CD14-positive monocyte (primary cell): ENCODE results near the gene SRMS. TPM values are rescaled to one million over a fixed set of nuclear protein-coding genes. Genes with fewer than 3 reads are reported as not detected.
A peak's percentile ranks its signal among the peaks of the same experiment; 100 is the strongest.

Source experiments
- DNase-seq, 3 donors: peaks; one replicate each; pipeline ENCODE4 v3.0.0-alpha.2; 2011 to 2022
- H2AFZ ChIP-seq: 2 replicates; pipeline ENCODE4 v1.6.0; 2012; ENCODE audit warnings: mild to moderate bottlenecking, low read depth, low read length, inconsistent platforms; ENCODE audit not compliant: insufficient read depth, poor library complexity, severe bottlenecking
- H3K27ac ChIP-seq, 2 donors: 1 replicate in 1 of 2; 2 replicates in 1 of 2; pipeline ENCODE4 v1.5.1; 2012 to 2013; ENCODE audit warnings: low read length in 2 of 2, control low read depth in 1 of 2, inconsistent platforms in 1 of 2, low read depth in 1 of 2, mild to moderate bottlenecking in 1 of 2
- H3K27me3 ChIP-seq, 2 donors: one replicate each; pipeline versions ENCODE4 v1.6.0 to v1.6.1; 2011 to 2013; ENCODE audit warnings: low read length in 2 of 2; ENCODE audit not compliant: control insufficient read depth in 2 of 2, insufficient read depth in 2 of 2
- H3K36me3 ChIP-seq, 2 donors: replicated peaks in 1 of 2; 1 replicate in 1 of 2; 2 replicates in 1 of 2; pipeline versions ENCODE4 v1.5.1 to v1.6.1; 2012 to 2013; ENCODE audit warnings: low read length in 2 of 2, control low read depth in 1 of 2, inconsistent platforms in 1 of 2, mild to moderate bottlenecking in 1 of 2; ENCODE audit not compliant: insufficient read depth in 2 of 2, control insufficient read depth in 1 of 2
- H3K4me1 ChIP-seq, 2 donors: 1 replicate in 1 of 2; 2 replicates in 1 of 2; pipeline versions ENCODE4 v1.5.1 to v1.6.1; 2012 to 2013; ENCODE audit warnings: low read length in 2 of 2, control low read depth in 1 of 2, inconsistent platforms in 1 of 2, mild to moderate bottlenecking in 1 of 2, moderate library complexity in 1 of 2; ENCODE audit not compliant: insufficient read depth in 2 of 2, control insufficient read depth in 1 of 2
- H3K4me2 ChIP-seq: replicated peaks from 2 replicates; pipeline ENCODE3; 2012; ENCODE audit warnings: low read length, moderate library complexity, mild to moderate bottlenecking; ENCODE audit not compliant: poor library complexity, severe bottlenecking; ENCODE audit errors: extremely low read depth
- H3K4me3 ChIP-seq, 3 experiments: fragments of 200-600 bp in 1 of 3; sonication (generic) in 1 of 3; replicated peaks in 1 of 3; 1 replicate in 2 of 3; 2 replicates in 1 of 3; pipeline ENCODE4 v1.5.1; 2011 to 2013; ENCODE audit warnings: low read length in 3 of 3, mild to moderate bottlenecking in 3 of 3, control low read depth in 2 of 3, low read depth in 2 of 3, inconsistent platforms in 1 of 3, moderate library complexity in 1 of 3
- H3K79me2 ChIP-seq: 2 replicates; pipeline ENCODE4 v1.6.0; 2012; ENCODE audit warnings: mild to moderate bottlenecking, control low read depth, inconsistent platforms, low read length, moderate library complexity; ENCODE audit not compliant: insufficient read depth
- H3K9ac ChIP-seq: 2 replicates; pipeline ENCODE4 v1.6.0; 2017; ENCODE audit warnings: low read length, mild to moderate bottlenecking; ENCODE audit not compliant: insufficient read depth, poor library complexity, severe bottlenecking
- H3K9me3 ChIP-seq, 2 donors: replicated peaks in 1 of 2; 1 replicate in 1 of 2; 2 replicates in 1 of 2; pipeline versions ENCODE4 v1.5.1 to v1.6.1; 2012 to 2013; ENCODE audit warnings: low read length in 2 of 2, control low read depth in 1 of 2; ENCODE audit not compliant: control insufficient read depth in 1 of 2, insufficient read depth in 1 of 2
- H4K20me1 ChIP-seq: 2 replicates; pipeline ENCODE4 v1.6.0; 2012; ENCODE audit warnings: mild to moderate bottlenecking, low read length, control low read depth, moderate library complexity; ENCODE audit not compliant: insufficient read depth
- H3K27ac Mint-ChIP-seq, 7 donors: one replicate each; pipeline ENCODE4 v1.8.0; 2020; ENCODE audit warnings: mild to moderate bottlenecking in 7 of 7, mixed read lengths in 7 of 7, moderate library complexity in 6 of 7, inconsistent platforms in 2 of 7
- H3K27me3 Mint-ChIP-seq, 3 donors: one replicate each; pipeline ENCODE4 v1.8.0; 2021 to 2022; ENCODE audit warnings: low read depth in 3 of 3, mild to moderate bottlenecking in 3 of 3, mixed read lengths in 3 of 3, moderate library complexity in 3 of 3, inconsistent platforms in 1 of 3
- H3K36me3 Mint-ChIP-seq, 2 donors: one replicate each; pipeline ENCODE4 v1.8.0; 2020; ENCODE audit warnings: mixed read lengths in 2 of 2, inconsistent platforms in 1 of 2, mild to moderate bottlenecking in 1 of 2
- H3K4me1 Mint-ChIP-seq: one replicate; pipeline ENCODE4 v1.8.0; 2020; ENCODE audit warnings: mild to moderate bottlenecking, mixed read lengths
- H3K4me3 Mint-ChIP-seq, 2 donors: one replicate each; pipeline ENCODE4 v1.8.0; 2020; ENCODE audit warnings: mild to moderate bottlenecking in 2 of 2, mixed read lengths in 2 of 2, moderate library complexity in 1 of 2
- H3K9me3 Mint-ChIP-seq, 7 donors: one replicate each; pipeline ENCODE4 v1.8.0; 2020 to 2022; ENCODE audit warnings: mixed read lengths in 7 of 7, mild to moderate bottlenecking in 6 of 7, moderate library complexity in 6 of 7, inconsistent platforms in 2 of 7
- CTCF ChIP-seq: fragments of 200-600 bp; IDR thresholded peaks from one replicate; pipeline ENCODE4 v1.8.0; 2022; ENCODE audit warnings: antibody characterized with exemption, mild to moderate bottlenecking
- WGBS: methylation state at CpG from one replicate; pipeline ENCODE4 v1.1.5; 2013; ENCODE audit warnings: missing lambda C conversion rate; ENCODE audit not compliant: insufficient coverage; 5-methylcytosine and 5-hydroxymethylcytosine counted together
- intact Hi-C, 2 donors: fragments of 100-400 bp; cut with micrococcal nuclease; formaldehyde crosslinking; loops; one replicate each; pipeline versions ENCODE4 v1.15.0 to v1.15.1; 2023
- polyA plus RNA-seq, 3 donors: library from polyadenylated mRNA; depleted of rRNA in 1 of 3; unstranded in 2 of 3; stranded (reverse) in 1 of 3; fragments of 300-500 nt in 2 of 3; fragments of >200 nt in 1 of 3; fragmentation: Illumina TruSeq in 2 of 3; gene quantifications; 1 replicate in 2 of 3; 2 replicates in 1 of 3; pipeline ENCODE4 v1.2.3, GENCODE V29; 2012 to 2021

The SRMS gene
- polyA plus RNA-seq, 3 donors, result not detected

GRCh38 chr20:63587776-63588591, 40.4 kb upstream of the SRMS start:
- H3K4me1 Mint-ChIP-seq, result peaks cover 13% of the 10 kb centered on the region
- 19% methylated on average over 14 of the region's 19 CpGs for WGBS
- Histone ChIP-seq H3K4me2 (no peak overlapping the region), H3K36me3 (peaks cover 29 to 41% of the 10 kb centered on the region in 2 donors), H3K4me3 (no peak overlapping the region), H3K27ac (no peak overlapping the region), H3K4me1 (peaks cover 0 to 7% of the 10 kb centered on the region in 2 donors), H3K9me3 (no peaks in the 10 kb centered on the region), H2AFZ (no peak overlapping the region), H3K27me3 (no peaks in the 10 kb centered on the region), H3K79me2 (no peaks in the 10 kb centered on the region), H3K9ac (no peak overlapping the region), H4K20me1 (peaks cover 4% of the 10 kb centered on the region)
- no peak overlapping the region for H3K4me3 Mint-ChIP-seq
- H3K27me3 Mint-ChIP-seq, result peaks cover 6 to 10% (median 9%) of the 10 kb centered on the region in 3 donors
- H3K36me3 Mint-ChIP-seq, result peaks cover 42 to 58% of the 10 kb centered on the region in 2 donors
- intact Hi-C loops, result no loop called here
- DNase-seq, result peak in 1 of 3 donors; percentile 7
- no peak for TF ChIP-seq CTCF
- H3K27ac Mint-ChIP-seq, result peak overlapping the region in 5 of 7 donors; percentile 52 to 77 (median 66)
- H3K9me3 Mint-ChIP-seq, result no peaks in the 10 kb centered on the region

GRCh38 chr20:63587256-63587655, 39.7 kb upstream of the SRMS start:
- H3K27ac ChIP-seq, result no peak overlapping the region
- Mint-ChIP-seq H3K4me3 (no peak overlapping the region), H3K27me3 (peaks cover 9 to 16% (median 12%) of the 10 kb centered on the region in 3 donors), H3K27ac (peak overlapping the region in 1 of 7 donors; percentile 54), H3K36me3 (peaks cover 38 to 51% of the 10 kb centered on the region in 2 donors), H3K4me1 (peaks cover 13% of the 10 kb centered on the region), H3K9me3 (no peaks in the 10 kb centered on the region)
- H3K4me2 ChIP-seq, result no peak overlapping the region
- peaks cover 0 to 7% of the 10 kb centered on the region in 2 donors for H3K4me1 ChIP-seq
- no peak for DNase-seq
- H3K27me3 ChIP-seq, result no peaks in the 10 kb centered on the region
- no peak for TF ChIP-seq CTCF
- intact Hi-C loops, result no loop called here
- peaks cover 21 to 34% of the 10 kb centered on the region in 2 donors for H3K36me3 ChIP-seq
- WGBS, result 89% methylated on average over 5 of the region's 12 CpGs
- no peak overlapping the region for H3K4me3 ChIP-seq
- H3K9me3 ChIP-seq, result no peaks in the 10 kb centered on the region
- H3K9ac ChIP-seq, result no peak overlapping the region
- no peak overlapping the region for H2AFZ ChIP-seq
- H4K20me1 ChIP-seq, result peaks cover 4% of the 10 kb centered on the region
- no peaks in the 10 kb centered on the region for H3K79me2 ChIP-seq
